C4-2B (cell line): ENCODE data around the gene REXO1.

ENCODE experiments used
- H3K27ac ChIP-seq: fragments of 450-650 bp; 2 replicates; pipeline ENCODE4 v1.5.1; 2017
- CTCF ChIP-seq: fragments of 450-650 bp; conservative IDR thresholded peaks from 2 replicates; pipeline ENCODE4 v1.5.1; 2017; ENCODE audit warnings: mild to moderate bottlenecking
- ZFX ChIP-seq: fragments of 450-650 bp; IDR thresholded peaks from 2 replicates; pipeline ENCODE4 v1.6.1; 2017

REXO1 gene

GRCh38 chr19:1796395-1797142 lies 51.7 kb downstream of the REXO1 start:
- TF ChIP-seq CTCF = no peak
- TF ChIP-seq ZFX = no peak
- no peak overlapping the region for H3K27ac ChIP-seq

- H3K27ac ChIP-seq = no peak overlapping the region
- no peak for TF ChIP-seq CTCF
- TF ChIP-seq ZFX = no peak
Observed at GRCh38 chr19:1794424-1795172, 53.7 kb downstream of the REXO1 start.

- no peak overlapping the region for H3K27ac ChIP-seq
- TF ChIP-seq CTCF (no peak), ZFX (no peak)
Observed at GRCh38 chr19:1791879-1792278, 56.4 kb downstream of the REXO1 start.

GRCh38 chr19:1790054-1790792 lies 58.1 kb downstream of the REXO1 start:
- TF ChIP-seq CTCF = no peak
- TF ChIP-seq ZFX = no peak
- no peak overlapping the region for H3K27ac ChIP-seq

GRCh38 chr19:1789261-1790041 lies 58.8 kb downstream of the REXO1 start:
- TF ChIP-seq CTCF (no peak), ZFX (no peak)
- no peak overlapping the region for H3K27ac ChIP-seq

- TF ChIP-seq ZFX (no peak), CTCF (no peak)
- H3K27ac ChIP-seq = no peak overlapping the region
Observed at GRCh38 chr19:1787116-1787515, 61.2 kb downstream of the REXO1 start.
